ENCODE measurements around the gene FAAH2.
"Not testable (repeated sequence)": the region's sequence is repeated elsewhere in the genome, so short reads cannot be mapped to it uniquely, and the experiment has no call there.

The FAAH2 gene, protein sequence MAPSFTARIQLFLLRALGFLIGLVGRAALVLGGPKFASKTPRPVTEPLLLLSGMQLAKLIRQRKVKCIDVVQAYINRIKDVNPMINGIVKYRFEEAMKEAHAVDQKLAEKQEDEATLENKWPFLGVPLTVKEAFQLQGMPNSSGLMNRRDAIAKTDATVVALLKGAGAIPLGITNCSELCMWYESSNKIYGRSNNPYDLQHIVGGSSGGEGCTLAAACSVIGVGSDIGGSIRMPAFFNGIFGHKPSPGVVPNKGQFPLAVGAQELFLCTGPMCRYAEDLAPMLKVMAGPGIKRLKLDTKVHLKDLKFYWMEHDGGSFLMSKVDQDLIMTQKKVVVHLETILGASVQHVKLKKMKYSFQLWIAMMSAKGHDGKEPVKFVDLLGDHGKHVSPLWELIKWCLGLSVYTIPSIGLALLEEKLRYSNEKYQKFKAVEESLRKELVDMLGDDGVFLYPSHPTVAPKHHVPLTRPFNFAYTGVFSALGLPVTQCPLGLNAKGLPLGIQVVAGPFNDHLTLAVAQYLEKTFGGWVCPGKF

DNA sequence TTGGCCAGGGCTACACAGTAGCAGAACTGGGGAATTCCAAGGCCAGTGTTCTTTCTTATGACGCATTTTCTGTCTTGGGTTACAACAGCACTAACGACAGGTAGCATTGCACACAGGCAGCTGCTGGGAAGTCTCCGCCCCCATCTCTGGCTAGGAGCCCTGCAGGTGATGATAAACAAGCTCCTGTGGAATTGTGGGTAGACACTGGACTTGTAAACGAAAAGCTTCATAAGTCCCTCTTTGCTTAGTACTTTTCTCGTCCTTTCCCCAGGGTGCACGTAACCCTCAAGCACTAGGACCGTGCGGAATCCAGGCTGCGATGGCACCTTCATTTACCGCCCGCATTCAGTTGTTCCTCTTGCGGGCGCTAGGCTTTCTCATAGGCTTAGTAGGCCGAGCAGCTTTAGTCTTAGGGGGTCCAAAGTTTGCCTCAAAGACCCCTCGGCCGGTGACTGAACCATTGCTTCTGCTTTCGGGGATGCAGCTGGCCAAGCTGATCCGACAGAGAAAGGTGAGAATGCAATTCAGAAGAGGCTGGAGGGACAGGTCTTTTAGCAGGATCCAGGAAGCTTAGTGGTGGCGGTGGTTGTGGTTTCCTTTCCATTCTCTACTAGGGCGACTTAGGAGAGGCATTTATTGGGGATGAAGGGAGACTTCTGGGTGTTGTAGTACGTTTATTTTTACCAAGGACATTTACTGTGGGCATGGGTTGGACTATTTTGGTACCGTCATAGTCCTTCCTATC lies at the start of gene FAAH2:
FAAH2 (plus strand) TSS at position 200 of the 745 bp plus-strand sequence; CDS start at position 320, 120 bp downstream.
- FAIRE-seq, result no peak

DNA sequence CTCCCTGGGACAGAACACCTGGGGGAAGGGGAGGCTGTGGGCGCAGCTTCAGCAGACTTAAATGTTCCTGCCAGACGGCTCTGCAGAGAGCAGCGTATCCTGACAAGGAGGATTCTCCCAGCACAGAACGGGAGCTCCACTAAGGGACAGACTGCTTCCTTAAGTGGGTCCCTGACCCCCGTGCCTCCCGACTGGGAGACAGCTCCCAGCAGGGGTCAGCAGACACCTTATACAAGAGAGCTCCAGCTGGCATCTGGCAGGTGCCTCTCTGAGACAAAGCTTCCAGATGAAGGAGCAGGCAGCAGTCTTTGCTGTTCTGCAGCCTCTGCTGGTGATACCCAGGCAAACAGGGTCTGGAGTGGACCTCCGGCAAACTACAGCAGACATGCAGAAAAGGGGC lies 44.5 kb upstream of the FAAH2 start:
- no peak for FAIRE-seq

DNA sequence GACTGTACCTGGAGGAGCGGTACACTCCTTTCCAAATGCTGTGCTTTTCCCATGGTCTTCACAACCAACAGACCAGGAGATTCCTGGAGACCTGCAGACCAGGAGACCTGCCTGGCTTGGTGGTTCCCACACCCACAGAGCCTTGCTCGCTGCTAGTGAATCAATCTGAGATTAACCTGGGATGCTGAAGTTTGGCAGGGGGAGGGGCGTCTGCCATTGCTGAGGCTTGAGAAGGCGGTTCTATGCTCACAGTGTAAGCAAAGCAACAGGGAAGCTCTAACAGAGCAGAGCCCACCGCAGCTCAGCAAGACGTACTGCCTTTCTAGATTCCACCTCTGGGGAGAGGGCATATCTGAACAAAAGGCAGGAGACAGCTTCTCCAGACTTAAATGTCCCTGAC lies 34.5 kb upstream of the FAAH2 start:
- no peak for FAIRE-seq

DNA sequence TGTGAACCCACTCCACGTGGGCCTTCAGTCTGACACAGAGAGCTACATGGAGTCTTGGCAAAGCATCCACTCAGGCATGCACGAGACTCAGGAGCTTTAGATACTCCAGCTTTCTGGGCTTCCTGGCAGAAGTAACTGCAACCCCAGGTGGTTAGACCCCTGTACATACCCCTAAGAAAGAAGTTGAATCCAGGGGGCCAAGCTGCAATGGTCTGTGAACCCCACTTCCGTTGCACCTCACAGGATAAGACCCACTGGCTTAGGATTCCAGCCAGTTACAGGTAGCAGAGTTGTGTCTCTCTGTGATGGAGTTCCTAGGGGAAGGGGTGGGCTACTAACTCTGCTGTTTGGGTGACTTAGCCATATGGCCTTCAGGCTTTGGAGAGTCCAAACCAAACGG lies 21.4 kb upstream of the FAAH2 start:
- FAIRE-seq, result no peak

DNA sequence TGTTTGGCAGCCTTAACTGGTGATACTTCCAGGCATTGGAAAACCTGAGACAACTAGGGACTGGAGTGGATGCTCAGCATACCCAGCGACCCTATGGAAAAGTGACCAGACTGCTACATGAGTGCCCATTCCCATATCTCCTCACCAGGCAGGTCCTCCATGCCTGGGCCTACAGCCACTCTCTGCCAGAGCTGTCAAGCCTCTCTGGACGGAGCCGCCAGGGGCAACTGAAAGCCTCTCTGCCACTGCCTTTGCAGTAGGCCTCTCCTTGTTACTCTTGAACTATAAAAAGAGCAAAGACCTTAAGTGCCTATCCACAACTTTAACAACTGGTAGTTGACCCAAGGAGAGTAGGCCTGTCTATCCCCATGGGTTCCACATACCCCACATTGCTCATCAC lies 20.2 kb upstream of the FAAH2 start:
- no peak for FAIRE-seq

DNA sequence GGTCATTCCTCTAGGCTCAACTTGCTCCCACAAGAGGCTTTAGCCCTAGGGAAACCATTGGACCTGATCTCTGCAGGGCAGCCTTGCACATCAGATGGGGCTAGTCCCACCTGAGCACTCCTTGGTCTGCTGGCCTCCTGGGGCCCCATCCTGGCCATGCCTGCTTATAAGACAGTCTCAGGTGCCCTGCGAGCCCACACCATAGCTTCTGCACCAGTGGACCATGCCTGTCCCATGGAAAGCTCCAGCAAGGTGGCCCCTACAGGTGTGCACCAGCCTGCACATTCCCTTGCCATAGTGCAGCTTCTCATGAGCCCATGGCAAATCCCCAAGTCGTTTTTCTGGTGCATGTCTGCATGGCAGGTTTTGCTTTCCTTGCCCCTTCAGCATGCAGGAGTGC lies 19.6 kb upstream of the FAAH2 start:
- no peak for FAIRE-seq

DNA sequence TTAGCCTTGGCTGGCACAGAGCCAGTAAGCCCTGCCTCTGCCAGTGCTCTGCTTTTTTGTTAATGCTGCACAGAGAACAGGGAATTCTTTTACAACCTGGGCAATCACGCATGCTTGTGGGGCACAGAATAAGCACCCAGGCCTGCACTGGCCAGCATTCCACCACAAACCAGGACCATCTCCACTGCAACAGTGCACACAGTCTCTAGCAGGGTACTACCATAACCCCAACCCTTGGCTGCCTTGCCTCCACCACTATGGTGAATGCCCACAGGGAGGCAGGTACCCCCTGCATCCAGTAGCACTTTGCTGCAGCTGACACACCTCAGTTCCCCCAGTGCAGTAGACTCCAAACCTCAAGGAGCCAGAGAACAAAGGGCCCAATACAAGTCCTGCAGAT lies 19.2 kb upstream of the FAAH2 start:
- no peak for FAIRE-seq

DNA sequence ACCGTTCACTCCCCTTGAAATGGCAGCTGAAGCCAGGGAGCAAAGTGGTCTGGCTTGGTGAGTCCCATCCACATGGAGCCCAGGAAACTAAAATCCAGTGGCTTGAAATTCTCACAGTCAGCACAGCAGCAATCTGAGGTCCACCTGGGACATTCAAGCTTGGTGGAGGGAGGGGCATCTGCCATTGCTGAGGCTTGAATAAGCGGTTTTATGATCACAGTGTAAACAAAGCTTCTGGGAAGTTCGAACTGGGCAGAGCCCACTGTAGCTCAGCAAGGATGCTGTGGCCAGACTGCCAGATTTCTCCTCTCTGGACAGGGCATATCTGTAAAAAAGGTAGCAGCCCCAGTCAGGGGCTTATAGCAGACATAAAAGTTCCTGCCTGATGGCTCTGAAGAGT lies 15.5 kb upstream of the FAAH2 start:
- FAIRE-seq, result no peak

DNA sequence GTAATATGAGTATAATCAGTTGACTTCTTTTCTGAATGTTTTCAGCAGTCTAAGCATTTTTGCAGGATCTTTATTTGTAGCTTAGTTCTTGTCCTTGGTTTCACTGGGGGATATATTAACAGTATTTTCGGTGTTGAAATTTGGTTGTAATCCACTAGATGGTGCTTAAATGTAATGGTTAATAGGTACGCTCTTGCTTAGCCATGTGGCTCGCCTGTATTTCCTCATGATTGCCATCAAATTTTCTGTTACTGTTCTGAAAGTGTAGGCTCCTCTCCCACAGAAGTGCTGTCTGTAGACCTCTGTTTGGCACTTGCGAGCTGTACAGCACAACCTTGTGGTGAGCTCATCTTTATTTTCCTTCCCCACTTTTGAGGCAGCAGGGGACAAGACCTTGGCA lies 3.9 kb upstream of the FAAH2 start:
- no peak for FAIRE-seq

DNA sequence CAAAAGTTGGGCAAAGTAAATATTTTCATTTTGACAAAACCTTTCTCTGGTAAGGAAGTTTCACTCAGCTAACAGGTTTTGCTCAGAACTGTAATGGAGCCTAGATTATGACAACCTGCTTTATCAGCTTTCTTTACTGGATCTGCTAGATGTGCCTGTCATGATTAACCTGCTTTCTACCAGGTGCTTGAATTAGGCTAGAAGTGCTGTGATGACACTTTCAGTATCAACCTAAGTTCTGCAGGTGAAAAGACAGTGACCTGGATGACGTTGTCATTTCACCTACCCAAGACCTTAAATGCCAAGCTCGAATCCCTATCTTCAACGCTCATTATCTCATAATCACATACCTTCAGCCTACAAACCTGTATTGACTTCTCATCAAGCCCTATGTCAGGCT lies 1.5 kb upstream of the FAAH2 start:
- FAIRE-seq, result no peak

DNA sequence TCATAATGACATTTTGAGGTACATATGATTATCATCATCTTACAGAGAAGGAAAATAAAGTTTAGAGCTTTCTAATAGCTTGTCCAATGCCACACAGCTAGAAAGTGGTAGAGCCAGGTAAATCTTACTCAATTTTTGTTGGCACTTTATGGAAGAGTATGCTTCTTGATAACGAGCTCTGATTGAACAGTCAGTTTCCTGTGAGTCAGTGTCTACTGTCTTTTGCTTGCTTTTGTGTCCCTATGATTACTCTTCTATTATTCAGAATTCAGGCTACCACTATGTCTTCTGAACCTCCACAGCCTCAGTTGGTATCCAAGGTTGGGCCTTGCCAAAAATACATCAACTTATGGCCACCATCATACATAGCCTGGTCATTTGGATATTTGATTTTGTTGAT lies 2.6 kb downstream of the FAAH2 start:
- FAIRE-seq, result no peak

DNA sequence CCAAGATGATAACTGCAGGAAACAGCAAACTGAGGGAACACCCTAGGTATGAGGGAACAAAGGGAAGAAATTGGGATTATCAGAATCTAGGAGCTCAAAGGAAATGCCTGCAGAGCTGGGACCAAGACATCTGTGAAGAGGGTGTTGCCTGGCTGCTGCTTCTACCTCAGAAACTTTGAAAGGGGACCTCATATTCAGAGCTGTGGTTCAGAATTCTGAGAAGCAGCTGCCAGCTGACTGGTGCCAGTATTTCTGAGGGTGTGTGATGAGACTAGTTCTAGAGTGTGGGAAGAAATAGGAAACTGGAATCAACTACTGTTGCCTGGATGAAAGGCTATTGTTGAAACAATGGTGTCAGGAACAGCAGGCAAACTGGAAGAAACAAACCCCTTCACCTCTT lies 8.5 kb downstream of the FAAH2 start:
- no peak for FAIRE-seq

DNA sequence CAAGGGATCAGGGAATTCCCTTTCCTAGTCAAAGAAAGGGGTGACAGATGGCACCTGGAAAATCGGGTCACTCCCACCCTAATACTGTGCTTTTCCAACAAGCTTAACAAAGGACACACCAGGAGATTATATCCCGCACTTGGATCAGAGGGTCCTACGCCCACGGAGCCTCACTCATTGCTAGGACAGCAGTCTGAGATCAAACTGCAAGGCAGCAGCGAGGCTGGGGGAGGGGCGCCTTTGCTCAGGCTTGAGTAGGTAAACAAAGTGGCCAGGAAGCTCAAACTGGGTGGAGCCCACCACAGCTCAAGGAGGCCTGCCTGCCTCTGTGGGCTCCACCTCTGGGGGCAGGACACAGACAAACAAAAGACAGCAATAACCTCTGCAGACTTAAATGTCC lies 9.2 kb downstream of the FAAH2 start:
- FAIRE-seq, result not testable (repeated sequence)

DNA sequence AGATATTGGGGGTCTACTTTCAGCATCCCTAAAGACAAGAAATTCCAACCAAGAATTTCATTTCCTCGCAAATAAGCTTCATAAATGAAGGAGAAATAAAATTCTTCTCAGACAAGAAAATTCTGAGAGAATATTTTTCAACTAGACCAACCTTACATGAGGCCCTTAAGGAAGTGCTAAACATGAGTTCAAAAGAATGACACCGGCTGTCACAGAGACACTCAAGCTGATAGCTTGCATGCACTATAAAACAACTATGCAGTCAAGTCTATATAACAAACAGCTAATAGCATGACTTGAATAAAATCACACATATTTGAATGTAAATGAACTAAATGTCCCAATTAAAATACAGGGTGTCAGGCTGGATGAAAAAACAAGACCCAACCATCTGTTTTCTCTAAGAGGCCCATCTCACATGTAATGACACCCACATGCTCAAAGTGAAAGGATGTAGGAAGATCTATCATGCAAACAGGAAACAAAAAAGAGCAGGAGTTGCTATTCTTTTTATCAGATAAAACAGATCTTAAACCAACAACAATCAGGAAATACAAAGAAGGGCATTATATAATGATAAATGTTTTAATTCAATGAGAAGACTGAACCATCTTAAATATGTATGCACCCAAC lies 27.2 kb downstream of the FAAH2 start:
- FAIRE-seq, result no peak

DNA sequence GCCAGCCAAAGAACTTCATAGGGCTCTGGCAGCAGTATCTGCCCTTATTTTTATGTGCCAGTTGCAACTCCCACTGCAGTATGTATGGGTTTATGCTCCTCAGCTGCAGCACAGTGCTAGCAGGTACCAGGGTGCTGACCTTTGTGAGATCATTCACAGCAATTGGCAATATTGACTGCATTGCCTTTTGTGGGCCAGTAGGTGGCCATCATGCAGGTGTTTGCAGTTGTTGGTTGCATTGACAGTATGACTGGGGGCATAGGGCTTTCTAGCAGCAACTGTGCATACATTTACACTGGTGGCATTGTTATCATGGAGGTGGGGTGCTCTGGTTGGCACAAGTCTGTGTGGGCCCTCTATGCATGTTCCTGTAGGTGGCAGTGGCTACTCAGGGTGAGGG lies 42.5 kb downstream of the FAAH2 start:
- no peak for FAIRE-seq

DNA sequence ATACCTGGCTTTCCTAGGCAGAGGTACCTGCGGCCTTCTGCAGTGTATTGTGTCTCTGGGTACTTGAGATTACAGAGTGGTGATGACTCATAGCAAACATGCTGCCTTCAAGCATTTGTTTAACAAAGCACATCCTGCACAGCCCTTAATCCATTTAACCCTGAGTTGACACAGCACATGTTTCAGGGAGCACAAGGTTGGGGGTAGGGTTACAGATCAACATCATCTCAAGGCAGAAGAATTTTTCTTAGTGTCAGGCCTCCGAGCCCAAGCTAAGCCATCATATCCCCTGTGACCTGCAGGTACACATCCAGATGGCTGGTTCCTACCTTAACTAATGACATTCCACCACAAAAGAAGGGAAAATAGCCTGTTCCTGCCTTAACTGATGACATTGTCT lies 49.3 kb downstream of the FAAH2 start:
- FAIRE-seq, result not testable (repeated sequence)

DNA sequence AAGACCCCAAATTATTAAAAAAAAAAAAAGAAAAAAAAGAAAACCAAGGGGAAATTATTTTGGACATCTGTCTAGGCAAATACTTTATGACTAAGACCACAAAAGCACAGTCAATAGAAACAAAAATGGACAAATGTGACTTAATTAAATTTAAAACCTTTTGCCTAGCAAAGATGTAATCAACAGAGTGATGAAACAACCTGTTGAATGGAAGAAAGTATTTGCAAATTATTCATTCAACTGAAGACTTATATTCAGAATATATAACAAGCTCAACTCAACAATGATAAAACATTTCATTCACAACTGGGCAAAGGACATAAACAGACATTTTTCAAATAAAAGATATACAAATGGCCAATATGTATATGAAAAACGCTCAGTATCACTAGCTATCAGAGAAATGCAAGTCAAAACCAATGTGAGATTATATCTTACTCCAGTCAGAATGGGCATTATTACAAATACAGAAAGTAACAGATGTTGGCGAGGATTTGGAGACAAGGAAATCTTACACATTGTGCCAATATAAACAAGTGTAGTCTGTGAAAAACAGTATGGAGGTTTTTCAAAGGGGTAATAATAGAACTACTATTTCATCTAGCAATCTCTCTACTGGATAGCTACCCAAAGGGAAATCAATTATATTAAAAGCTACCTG lies 67.1 kb downstream of the FAAH2 start:
- no peak for FAIRE-seq

DNA sequence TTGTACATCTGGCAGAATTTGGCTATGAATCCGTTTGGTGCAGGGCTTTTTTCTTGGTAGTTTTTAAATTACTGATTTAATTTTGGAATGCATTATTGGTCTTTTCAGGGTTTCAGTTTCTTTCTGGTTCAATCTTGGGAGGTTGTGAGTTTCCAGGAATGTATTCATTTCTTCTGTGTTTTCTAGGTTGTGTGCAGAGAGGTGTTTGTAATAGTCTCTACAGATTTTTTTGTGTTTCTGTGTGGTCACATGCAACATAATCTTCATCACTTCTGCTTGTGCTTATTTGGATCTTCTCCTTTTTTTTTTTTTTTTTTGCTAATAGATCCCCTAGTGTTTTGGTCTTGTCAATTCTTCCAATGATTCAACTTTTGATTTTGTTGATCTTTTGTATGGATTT lies 77.6 kb downstream of the FAAH2 start:
- FAIRE-seq, result no peak

DNA sequence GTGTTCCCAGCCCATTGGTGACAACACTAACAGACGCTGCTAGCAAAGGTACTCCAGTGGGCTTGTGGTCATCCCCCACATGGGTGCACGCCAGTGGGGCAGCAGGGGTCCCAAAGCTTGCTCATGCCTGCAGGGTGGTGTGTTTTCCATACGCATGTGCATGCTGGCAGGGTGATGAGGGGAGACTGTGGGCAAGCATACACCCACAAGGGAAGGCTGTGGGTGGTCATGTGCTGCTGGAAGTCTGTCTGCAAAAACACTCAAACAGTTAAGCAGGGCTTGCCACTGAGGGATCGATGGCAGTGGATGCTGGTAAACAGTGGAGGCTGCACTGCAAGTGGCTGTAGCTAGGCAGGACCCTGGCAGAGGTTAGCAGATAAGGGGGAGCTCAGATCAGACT lies 79.9 kb downstream of the FAAH2 start:
- FAIRE-seq, result no peak

DNA sequence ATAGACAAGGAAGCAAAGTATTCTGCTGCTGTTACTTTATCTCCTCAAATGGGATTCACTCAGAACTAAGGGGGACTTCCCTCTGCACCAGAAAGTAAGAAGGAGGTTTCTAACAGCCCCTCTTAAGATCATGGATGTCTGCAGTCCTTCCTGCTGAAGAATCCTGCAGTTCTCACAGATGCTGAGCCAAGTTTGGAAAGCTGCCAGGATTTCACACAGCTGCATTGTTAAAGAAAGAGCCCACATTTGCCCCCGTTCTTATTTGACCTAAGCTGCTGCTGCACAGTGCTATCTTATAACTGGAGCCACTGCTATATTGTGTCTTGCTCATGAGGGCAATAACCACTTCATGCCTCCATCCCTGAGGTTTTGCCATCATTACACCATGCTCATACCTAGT lies 81.1 kb downstream of the FAAH2 start:
- FAIRE-seq, result no peak

DNA sequence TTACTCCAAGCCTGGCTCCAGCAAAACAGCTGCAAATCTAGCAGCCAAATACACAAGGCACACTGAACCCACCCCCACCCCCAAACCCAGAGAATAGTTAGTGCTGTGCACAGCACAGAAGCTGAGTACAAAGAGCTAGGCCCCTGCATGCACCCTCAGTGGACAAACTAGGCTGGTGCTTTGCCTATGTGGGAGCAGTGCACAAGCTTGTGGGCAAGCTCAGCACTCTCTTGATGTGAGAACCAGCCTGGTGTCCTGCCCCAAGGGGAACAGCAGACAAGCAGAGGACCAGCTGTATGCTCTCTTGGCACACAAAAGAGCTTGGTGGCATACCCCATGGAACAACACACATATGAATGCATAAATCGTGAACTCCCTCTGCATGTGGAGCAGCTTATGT lies 81.7 kb downstream of the FAAH2 start:
- FAIRE-seq, result no peak

DNA sequence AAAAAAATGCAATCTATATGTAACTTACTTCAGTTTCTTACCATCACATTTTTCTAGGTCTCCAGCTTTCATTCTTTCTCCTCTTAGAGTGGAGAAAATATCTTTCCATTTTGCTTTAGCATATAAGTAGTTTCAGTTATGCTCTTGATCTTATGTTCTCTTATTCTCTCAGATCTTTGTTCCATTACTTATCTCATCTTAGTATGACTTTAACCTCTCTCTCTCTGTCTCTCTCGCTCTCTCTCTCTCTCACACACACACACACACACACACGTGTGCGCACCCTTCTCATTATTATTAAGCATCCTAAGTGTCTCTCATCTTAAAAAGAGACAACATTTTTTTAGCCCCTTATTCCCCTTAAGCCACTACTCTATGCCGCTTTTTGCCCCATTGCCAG lies 92.8 kb downstream of the FAAH2 start:
- FAIRE-seq, result no peak

Measured in A204.1 (cell line).